Stimulated activated CD4-positive, alpha-beta T cell treated with anti-CD3 and anti-CD28 coated beads, TNF-alpha, amount 100 ng/mL, for 24 hours (primary cell): ENCODE measurements around the gene CDC25C.
A peak's percentile ranks its signal among the peaks of the same experiment; 100 is the strongest.
"Not testable (repeated sequence)": the region's sequence is repeated elsewhere in the genome, so short reads cannot be mapped to it uniquely, and the experiment has no call there.

Experiments
- DNase-seq, 3 experiments: peaks; one replicate each; pipeline ENCODE4 v3.0.0-alpha.2; 2020; ENCODE audit warnings: low read depth in 3 of 3

Gene CDC25C

GRCh38 chr5:138346889-138347288, 15.3 kb upstream of the CDC25C start:
- DNase-seq = no peak

GRCh38 chr5:138344887-138345622, 13.5 kb upstream of the CDC25C start:
- no peak for DNase-seq

DNA sequence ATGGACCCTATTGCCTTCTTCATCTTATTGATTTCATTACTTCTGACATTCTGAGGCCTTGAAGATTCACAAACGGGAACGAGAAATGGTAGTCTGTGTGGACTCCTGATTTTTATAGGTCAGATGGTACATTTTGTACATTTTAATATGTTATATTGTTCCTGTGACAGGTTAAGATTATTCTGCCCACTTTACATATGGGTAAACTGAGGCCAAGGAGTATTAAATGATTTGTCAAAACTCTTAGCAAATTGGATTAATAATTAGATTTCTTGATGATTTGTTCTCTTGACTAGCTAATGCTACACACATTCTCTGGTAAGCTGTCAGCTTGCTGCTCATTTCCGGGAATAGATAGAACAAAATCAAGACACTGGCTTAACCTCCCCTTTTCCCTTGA, 8.4 kb upstream of the CDC25C start:
- no peak for DNase-seq

DNA sequence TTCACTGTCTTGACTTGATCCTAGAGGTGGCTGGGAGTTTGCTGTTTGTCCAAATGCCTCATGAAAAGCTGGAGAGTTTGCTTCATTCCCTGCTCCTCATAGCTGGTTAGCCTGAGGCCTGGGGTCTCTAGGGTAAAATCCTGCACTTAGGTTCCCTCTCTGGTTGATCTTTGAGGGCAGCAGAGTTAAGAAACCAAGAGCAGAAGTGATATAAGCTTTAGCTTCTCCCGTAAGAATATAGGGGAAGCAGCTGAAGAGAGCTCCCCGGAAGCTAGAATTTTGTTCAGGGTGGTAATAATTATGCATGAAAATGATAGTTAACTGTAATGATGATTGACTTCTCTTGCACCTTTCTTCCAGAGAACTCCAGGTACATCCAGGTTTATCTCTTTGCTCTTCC, 7.9 kb upstream of the CDC25C start:
- no peak for DNase-seq

- DNase-seq = no peak
Measured at GRCh38 chr5:138339091-138339456, 7.5 kb upstream of the CDC25C start.

- no peak for DNase-seq
Measured at GRCh38 chr5:138338411-138339090, 6.9 kb upstream of the CDC25C start.

DNA sequence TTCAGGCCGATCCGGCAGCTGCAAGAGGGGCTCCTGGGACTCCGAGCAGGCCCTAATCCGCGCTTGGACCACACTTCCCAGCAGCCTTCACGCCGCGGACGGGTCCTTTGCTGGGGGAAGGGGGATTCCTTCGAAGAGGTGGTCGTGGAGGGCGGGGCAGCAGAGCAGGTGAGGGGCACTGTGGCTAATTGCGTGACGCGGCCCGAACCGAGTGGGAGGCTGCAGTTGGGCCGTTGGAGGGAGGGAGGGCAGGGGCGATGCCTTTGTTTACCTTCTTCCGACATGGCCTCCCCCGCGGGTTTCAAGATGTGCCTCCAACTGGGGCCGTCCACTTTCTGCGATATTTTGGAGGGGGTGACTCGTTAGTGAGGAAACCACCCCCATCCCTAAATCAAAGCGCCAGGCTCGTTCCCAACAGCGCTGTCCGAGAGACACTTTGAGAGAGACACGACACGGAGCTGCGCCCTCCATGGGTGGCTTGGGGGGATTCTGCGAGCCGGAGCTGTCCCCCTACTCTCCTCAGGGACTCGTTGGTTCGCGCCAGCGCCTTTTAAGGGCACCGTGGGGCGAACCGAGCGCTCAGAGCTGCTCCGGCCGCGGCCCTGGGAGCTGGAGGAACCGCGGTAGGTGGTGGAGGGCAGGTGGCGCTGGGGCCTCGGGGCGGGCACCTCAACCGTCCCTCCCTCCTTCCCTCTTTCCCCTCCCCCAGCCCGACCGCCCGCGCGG, 6.2 kb upstream of the CDC25C start, which contains the start of gene FAM53C:
Gene FAM53C (plus strand): TSS at position 582 of the 726 bp plus-strand sequence. CDS start 3,070 bp downstream, outside the sequence.
- peak; percentile 84 to 88 (median 87) for DNase-seq

DNA sequence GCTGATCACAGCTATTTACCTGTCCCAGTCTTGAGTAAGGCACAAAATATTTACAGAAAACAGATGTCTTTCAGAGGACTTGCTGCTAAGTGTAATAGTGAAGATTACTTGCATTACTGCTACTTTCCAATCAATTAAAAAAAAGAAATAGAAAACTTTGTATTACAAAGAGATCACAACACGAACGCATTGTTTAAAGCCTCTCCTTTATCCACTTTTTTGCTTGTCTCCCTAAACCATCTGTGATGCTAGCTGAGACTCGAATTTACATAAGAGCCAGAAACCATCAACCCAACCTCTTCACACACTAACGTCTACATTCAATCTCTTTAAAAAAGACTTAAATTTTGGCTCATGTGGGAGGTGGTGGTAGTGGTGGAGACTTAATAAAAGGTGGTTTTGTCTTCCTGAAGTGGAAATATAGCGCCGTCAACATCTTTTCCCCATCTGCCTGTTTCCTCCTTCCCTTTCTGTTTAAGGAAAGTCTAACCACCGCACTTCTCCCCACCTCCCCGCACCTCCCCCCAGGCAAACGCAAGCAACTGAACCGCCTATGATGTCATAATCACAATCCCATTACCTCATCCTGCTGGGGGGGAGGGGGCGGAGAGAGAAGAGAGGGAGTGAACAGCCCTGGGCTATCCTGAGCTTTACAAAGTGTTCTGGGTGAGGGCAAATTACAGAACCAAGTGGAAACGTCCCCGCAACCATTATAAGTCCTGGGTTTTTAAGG, 5.5 kb upstream of the CDC25C start:
- DNase-seq = no peak

GRCh38 chr5:138334867-138335447, 3.4 kb upstream of the CDC25C start:
- DNase-seq = no peak

GRCh38 chr5:138330813-138331448, 673 bp downstream of the CDC25C start:
- no peak for DNase-seq

GRCh38 chr5:138318211-138318610, 13.4 kb downstream of the CDC25C start:
- not testable (repeated sequence) for DNase-seq

- no peak for DNase-seq
Measured at GRCh38 chr5:138316355-138316754, 15.2 kb downstream of the CDC25C start.

DNA sequence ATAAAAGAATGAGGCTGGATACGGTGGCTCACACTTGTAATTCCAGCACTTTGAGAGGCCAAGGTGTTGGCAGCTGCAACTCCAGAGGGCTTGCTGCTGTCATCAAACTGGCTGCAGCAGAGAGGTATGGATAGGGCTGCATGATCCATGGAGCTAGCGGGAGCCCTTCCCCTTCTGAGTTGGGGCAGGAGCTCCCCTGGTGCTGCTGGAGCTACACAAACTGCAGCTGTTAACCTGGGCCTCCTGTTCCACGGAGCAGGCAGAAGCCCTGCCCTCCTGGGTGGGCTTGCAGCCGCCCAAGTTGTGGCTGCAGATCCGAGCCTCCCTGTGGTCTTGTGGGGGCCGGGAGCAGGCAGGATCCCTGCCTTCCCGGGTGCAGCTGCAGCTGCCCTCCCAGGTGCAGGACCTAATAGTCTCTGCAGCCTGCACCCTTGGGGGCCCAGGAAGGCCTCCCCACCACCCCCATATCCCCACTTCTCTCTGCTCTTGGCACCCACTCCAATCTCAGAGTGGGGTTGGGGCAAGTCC, 15.8 kb downstream of the CDC25C start:
- DNase-seq = no peak

DNA sequence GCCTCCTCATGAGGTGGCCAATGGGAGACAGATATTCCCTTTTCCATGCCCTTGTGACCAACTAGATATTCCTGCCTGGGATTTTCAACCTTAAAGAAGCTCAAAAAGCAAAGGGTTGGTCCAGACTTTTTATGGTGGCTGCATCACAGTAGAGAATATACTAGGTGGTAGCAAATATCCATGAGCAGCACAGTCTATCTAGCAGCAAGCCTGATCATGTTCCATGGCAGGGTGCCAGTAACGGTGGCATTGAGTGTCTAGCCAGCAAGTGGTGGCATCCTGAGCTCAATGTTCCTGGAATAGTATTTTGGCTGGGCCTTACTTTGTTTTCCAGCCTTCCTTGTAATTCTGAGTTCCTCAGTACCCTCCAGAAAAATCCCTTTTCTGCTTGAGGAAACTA, 25.8 kb downstream of the CDC25C start:
- DNase-seq = no peak

DNA sequence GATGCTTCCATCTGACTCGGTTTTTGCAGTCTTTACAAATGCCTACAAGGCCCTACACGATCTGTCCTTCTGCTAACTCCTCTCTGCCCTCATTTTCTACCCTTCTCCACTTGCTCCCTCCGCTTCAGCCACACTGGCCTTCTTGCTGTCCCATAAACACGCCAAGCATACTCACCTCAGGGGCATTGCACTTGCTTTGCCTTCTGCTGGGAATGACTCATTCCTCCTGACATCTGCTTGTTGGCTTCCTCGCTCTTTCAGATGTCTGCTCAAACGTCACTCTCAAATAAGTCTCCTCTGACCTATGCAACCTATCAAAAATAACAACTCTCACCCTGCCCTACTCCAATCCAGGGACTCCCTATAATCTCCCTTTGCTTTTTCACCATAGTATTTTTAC, 28.2 kb downstream of the CDC25C start:
- no peak for DNase-seq

- DNase-seq = no peak
Measured at GRCh38 chr5:138289296-138289695, 42.3 kb downstream of the CDC25C start.

GRCh38 chr5:138287246-138287645, 44.4 kb downstream of the CDC25C start:
- DNase-seq = no peak

- no peak for DNase-seq
Measured at GRCh38 chr5:138282920-138283742, 48.5 kb downstream of the CDC25C start.

GRCh38 chr5:138280915-138281314, 50.7 kb downstream of the CDC25C start:
- no peak for DNase-seq
